Body of pancreas (tissue), 4 donors: ENCODE measurements around the gene SLC24A5.

ENCODE experiments used
- POLR2A ChIP-seq, 3 donors: fragments of 450-650 bp; IDR thresholded peaks; one replicate each; pipeline ENCODE4 v1.6.1; 2016; ENCODE audit warnings: antibody characterized with exemption in 3 of 3, mild to moderate bottlenecking in 2 of 3
- TF ChIP-seq, protein P1 (sequence below), 7 experiments: fragments of 450-650 bp in 4 of 7; fragments of 200-600 bp in 3 of 7; sonication (generic) in 3 of 7; IDR thresholded peaks; one replicate each; pipeline ENCODE4 v1.5.1; 2016 to 2019; ENCODE audit warnings: antibody characterized with exemption in 7 of 7

DNA sequence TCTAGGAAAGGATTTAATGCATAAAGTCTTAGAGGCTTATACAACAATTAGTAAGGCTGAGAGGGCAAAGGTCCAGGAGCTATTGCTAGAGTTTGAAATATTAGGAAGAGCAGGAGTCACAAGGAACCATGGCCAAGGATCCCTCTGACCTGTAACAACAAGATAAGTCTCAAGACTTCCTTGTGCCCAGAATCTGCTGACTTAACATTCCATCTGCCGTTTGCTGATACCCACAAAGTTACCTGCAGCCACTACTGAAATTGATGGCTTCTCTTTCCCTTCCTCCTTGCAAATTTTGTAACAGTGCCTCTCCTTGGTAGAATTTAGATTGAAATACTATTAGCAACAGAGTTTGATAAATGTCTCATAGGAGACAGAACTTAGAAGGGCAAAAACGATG lies 62.0 kb downstream of the SLC24A5 start:
- TF ChIP-seq, protein P1, sequence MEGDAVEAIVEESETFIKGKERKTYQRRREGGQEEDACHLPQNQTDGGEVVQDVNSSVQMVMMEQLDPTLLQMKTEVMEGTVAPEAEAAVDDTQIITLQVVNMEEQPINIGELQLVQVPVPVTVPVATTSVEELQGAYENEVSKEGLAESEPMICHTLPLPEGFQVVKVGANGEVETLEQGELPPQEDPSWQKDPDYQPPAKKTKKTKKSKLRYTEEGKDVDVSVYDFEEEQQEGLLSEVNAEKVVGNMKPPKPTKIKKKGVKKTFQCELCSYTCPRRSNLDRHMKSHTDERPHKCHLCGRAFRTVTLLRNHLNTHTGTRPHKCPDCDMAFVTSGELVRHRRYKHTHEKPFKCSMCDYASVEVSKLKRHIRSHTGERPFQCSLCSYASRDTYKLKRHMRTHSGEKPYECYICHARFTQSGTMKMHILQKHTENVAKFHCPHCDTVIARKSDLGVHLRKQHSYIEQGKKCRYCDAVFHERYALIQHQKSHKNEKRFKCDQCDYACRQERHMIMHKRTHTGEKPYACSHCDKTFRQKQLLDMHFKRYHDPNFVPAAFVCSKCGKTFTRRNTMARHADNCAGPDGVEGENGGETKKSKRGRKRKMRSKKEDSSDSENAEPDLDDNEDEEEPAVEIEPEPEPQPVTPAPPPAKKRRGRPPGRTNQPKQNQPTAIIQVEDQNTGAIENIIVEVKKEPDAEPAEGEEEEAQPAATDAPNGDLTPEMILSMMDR (IDR thresholded peaks at IDR 0.05): no peak
- no peak for TF ChIP-seq POLR2A (IDR thresholded peaks at IDR 0.05)
